T-cell (primary cell): Measurements from ENCODE around the gene PRX. TPM values are rescaled to one million over a fixed set of nuclear protein-coding genes. Genes with fewer than 3 reads are reported as not detected.

Experiments used
- ATAC-seq, 4 experiments: fragments of 200-7000 bp in 3 of 4; fragments of 150-1000 bp in 1 of 4; cut with Tn5 transposase; replicated peaks in 1 of 4; 1 replicate in 3 of 4; 2 replicates in 1 of 4; pipeline ENCODE4 v1.10.0; 2021; ENCODE audit warnings: moderate library complexity in 3 of 4, mild to moderate bottlenecking in 2 of 4, moderate number of reproducible peaks in 1 of 4
- CTCF ChIA-PET, 2 donors: fragments of 300-600 bp; sonication (Branson Sonifier 250); formaldehyde crosslinking; loops; one replicate each; lab custom pipeline; 2022; ENCODE audit warnings: antibody characterized with exemption in 2 of 2; lab: Charles Lee
- POLR2A ChIA-PET, 2 donors: fragments of 300-600 bp; sonication (Branson Sonifier 250); formaldehyde crosslinking; loops; one replicate each; lab custom pipeline; 2022; ENCODE audit warnings: antibody characterized with exemption in 2 of 2; lab: Charles Lee
- DNase-seq, 35 experiments: peaks; one replicate each; pipeline versions ENCODE4 v3.0.0 to v3.0.0-alpha.2; 2013 to 2023
- H3K27ac ChIP-seq: one replicate; pipeline ENCODE4 v1.5.1; 2013; ENCODE audit warnings: low read length
- H3K27me3 ChIP-seq, 2 experiments: replicated peaks in 1 of 2; 1 replicate in 1 of 2; 2 replicates in 1 of 2; pipeline versions ENCODE4 v1.6.1 to v1.7.0; 2013; ENCODE audit warnings: low read length in 1 of 2, mixed read lengths in 1 of 2; ENCODE audit not compliant: control insufficient read depth in 2 of 2, insufficient read depth in 2 of 2; ENCODE audit errors: extremely low read depth in 1 of 2
- H3K36me3 ChIP-seq, 2 donors: 1 replicate in 1 of 2; 2 replicates in 1 of 2; pipeline versions ENCODE4 v1.6.1 to v1.7.0; 2013; ENCODE audit warnings: low read length in 1 of 2; ENCODE audit not compliant: control insufficient read depth in 2 of 2, insufficient read depth in 1 of 2; ENCODE audit errors: extremely low read depth in 1 of 2
- H3K4me1 ChIP-seq, 2 experiments: 1 replicate in 1 of 2; 2 replicates in 1 of 2; pipeline versions ENCODE4 v1.6.1 to v1.7.0; 2013; ENCODE audit warnings: low read length in 2 of 2, mixed read lengths in 1 of 2; ENCODE audit not compliant: insufficient read depth in 2 of 2, control insufficient read depth in 1 of 2; ENCODE audit errors: extremely low read depth in 1 of 2
- H3K4me3 ChIP-seq, 2 donors: 1 replicate in 1 of 2; 2 replicates in 1 of 2; pipeline versions ENCODE4 v1.5.1 to v1.7.0; 2013; ENCODE audit warnings: mild to moderate bottlenecking in 2 of 2, low read length in 1 of 2, moderate library complexity in 1 of 2; ENCODE audit not compliant: control insufficient read depth in 1 of 2; ENCODE audit errors: extremely low read depth in 1 of 2
- H3K9me3 ChIP-seq: 2 replicates; pipeline ENCODE4 v1.7.0; 2013
- H3K27ac Mint-ChIP-seq, 2 donors: one replicate each; pipeline ENCODE4 v1.8.0; 2020 to 2021; ENCODE audit warnings: mild to moderate bottlenecking in 2 of 2, mixed read lengths in 2 of 2
- H3K27me3 Mint-ChIP-seq, 2 donors: one replicate each; pipeline ENCODE4 v1.8.0; 2021 to 2022; ENCODE audit warnings: mixed read lengths in 2 of 2
- H3K36me3 Mint-ChIP-seq: one replicate; pipeline ENCODE4 v1.8.0; 2021; ENCODE audit warnings: mixed read lengths
- H3K4me1 Mint-ChIP-seq, 3 donors: one replicate each; pipeline ENCODE4 v1.8.0; 2020 to 2022; ENCODE audit warnings: mixed read lengths in 3 of 3, mild to moderate bottlenecking in 1 of 3
- H3K4me3 Mint-ChIP-seq, 3 donors: one replicate each; pipeline ENCODE4 v1.8.0; 2020 to 2022; ENCODE audit warnings: mild to moderate bottlenecking in 3 of 3, mixed read lengths in 3 of 3, moderate library complexity in 3 of 3
- H3K9me3 Mint-ChIP-seq, 3 donors: one replicate each; pipeline ENCODE4 v1.8.0; 2020 to 2022; ENCODE audit warnings: mixed read lengths in 3 of 3
- WGBS: methylation state at CpG from one replicate; pipeline ENCODE4 v1.1.5; 2013; ENCODE audit warnings: missing lambda C conversion rate; ENCODE audit not compliant: insufficient coverage; 5-methylcytosine and 5-hydroxymethylcytosine counted together
- total RNA-seq, 35 experiments: library from RNA in 6 of 35; stranded (reverse) in 6 of 35; fragments of 120-200 nt in 1 of 35; gene quantifications; one replicate each; pipeline versions ENCODE4 v1.2.1 to v1.2.4 and lab custom pipeline; 2013 to 2026

PRX gene
- total RNA-seq, 5 donors from 2014 or later (not counting 1 experiment from before 2014, with no cell fraction given): 2.0 to 4.4 (median 2.8) TPM

GRCh38 chr19:40380199-40381037, 32.8 kb downstream of the PRX start:
- DNase-seq: no peak
- WGBS: 95% methylated on average over 33 of the region's 37 CpGs
- ChIA-PET CTCF (no interaction called here), POLR2A (no interaction called here)
- H3K27ac ChIP-seq: no peak overlapping the region
- H3K4me3 ChIP-seq: no peak overlapping the region
- no peak overlapping the region for H3K27ac Mint-ChIP-seq
- H3K9me3 ChIP-seq: no peaks in the 10 kb centered on the region
- H3K36me3 ChIP-seq: peaks cover 4 to 7% of the 10 kb centered on the region in 2 donors
- H3K27me3 ChIP-seq: no peaks in the 10 kb centered on the region
- H3K4me1 Mint-ChIP-seq: no peaks in the 10 kb centered on the region
- no peaks in the 10 kb centered on the region for H3K4me1 ChIP-seq
- H3K4me3 Mint-ChIP-seq: no peak overlapping the region
- H3K27me3 Mint-ChIP-seq: no peaks in the 10 kb centered on the region
- H3K9me3 Mint-ChIP-seq: no peaks in the 10 kb centered on the region
- H3K36me3 Mint-ChIP-seq: peaks cover 6% of the 10 kb centered on the region
- ATAC-seq: no peak

- no peaks in the 10 kb centered on the region for H3K9me3 ChIP-seq
- H3K27ac Mint-ChIP-seq: no peak overlapping the region
- no peaks in the 10 kb centered on the region for H3K27me3 Mint-ChIP-seq
- H3K27me3 ChIP-seq: no peaks in the 10 kb centered on the region
- CTCF ChIA-PET: no interaction called here
- H3K4me3 ChIP-seq: no peak overlapping the region
- whole genome bisulfite sequencing: 90% methylated on average over 9 of the region's 11 CpGs
- H3K27ac ChIP-seq: no peak overlapping the region
- H3K4me1 Mint-ChIP-seq: peaks cover 1 to 5% (median 4%) of the 10 kb centered on the region in 3 donors
- H3K4me1 ChIP-seq: peaks cover 0 to 5% of the 10 kb centered on the region in 2 experiments
- POLR2A ChIA-PET: no interaction called here
- ATAC-seq (no peak), DNase-seq (no peak)
- peaks cover 12% of the 10 kb centered on the region for H3K36me3 Mint-ChIP-seq
- H3K9me3 Mint-ChIP-seq: no peaks in the 10 kb centered on the region
- H3K36me3 ChIP-seq: peaks cover 4 to 8% of the 10 kb centered on the region in 2 donors
- H3K4me3 Mint-ChIP-seq: no peak overlapping the region
Measured at GRCh38 chr19:40379446-40380198, 33.6 kb downstream of the PRX start.

GRCh38 chr19:40378509-40378908, 34.7 kb downstream of the PRX start:
- CTCF ChIA-PET: no interaction called here
- Histone ChIP-seq H3K27ac (no peak overlapping the region), H3K36me3 (peaks cover 7 to 13% of the 10 kb centered on the region in 2 donors), H3K4me3 (no peak overlapping the region), H3K4me1 (peaks cover 0 to 8% of the 10 kb centered on the region in 2 experiments), H3K27me3 (no peaks in the 10 kb centered on the region), H3K9me3 (no peaks in the 10 kb centered on the region)
- no peak for ATAC-seq
- no peaks in the 10 kb centered on the region for H3K27me3 Mint-ChIP-seq
- WGBS: 90% methylated on average over 2 of the region's 2 CpGs
- no peak overlapping the region for H3K4me3 Mint-ChIP-seq
- no peak for DNase-seq
- peaks cover 17% of the 10 kb centered on the region for H3K36me3 Mint-ChIP-seq
- no peak overlapping the region for H3K27ac Mint-ChIP-seq
- no peaks in the 10 kb centered on the region for H3K9me3 Mint-ChIP-seq
- peaks cover 5 to 10% (median 9%) of the 10 kb centered on the region in 3 donors for H3K4me1 Mint-ChIP-seq
- POLR2A ChIA-PET: no interaction called here

GRCh38 chr19:40377876-40378385, 35.2 kb downstream of the PRX start:
- POLR2A ChIA-PET: no interaction called here
- H3K9me3 ChIP-seq: no peaks in the 10 kb centered on the region
- no peak overlapping the region for H3K4me3 ChIP-seq
- H3K4me1 Mint-ChIP-seq: peaks cover 5 to 10% (median 9%) of the 10 kb centered on the region in 3 donors
- H3K4me3 Mint-ChIP-seq: no peak overlapping the region
- no peak overlapping the region for H3K27ac Mint-ChIP-seq
- H3K9me3 Mint-ChIP-seq: no peaks in the 10 kb centered on the region
- ATAC-seq: no peak
- WGBS: 97% methylated on average over 17 of the region's 25 CpGs
- CTCF ChIA-PET: no interaction called here
- peaks cover 18% of the 10 kb centered on the region for H3K36me3 Mint-ChIP-seq
- H3K36me3 ChIP-seq: peaks cover 9 to 15% of the 10 kb centered on the region in 2 donors
- no peaks in the 10 kb centered on the region for H3K27me3 ChIP-seq
- no peak overlapping the region for H3K27ac ChIP-seq
- no peaks in the 10 kb centered on the region for H3K27me3 Mint-ChIP-seq
- no peak for DNase-seq
- peaks cover 0 to 8% of the 10 kb centered on the region in 2 experiments for H3K4me1 ChIP-seq

- no peak overlapping the region for H3K27ac ChIP-seq
- peaks cover 14 to 27% of the 10 kb centered on the region in 2 donors for H3K36me3 ChIP-seq
- ATAC-seq (no peak), DNase-seq (no peak)
- Mint-ChIP-seq H3K36me3 (peaks cover 21% of the 10 kb centered on the region), H3K27ac (no peak overlapping the region), H3K4me1 (peaks cover 5 to 10% (median 9%) of the 10 kb centered on the region in 3 donors), H3K4me3 (no peak overlapping the region), H3K27me3 (no peaks in the 10 kb centered on the region), H3K9me3 (no peaks in the 10 kb centered on the region)
- H3K4me1 ChIP-seq: peaks cover 0 to 8% of the 10 kb centered on the region in 2 experiments
- CTCF ChIA-PET: no interaction called here
- 96% methylated on average over 13 of the region's 17 CpGs for WGBS
- POLR2A ChIA-PET: no interaction called here
- no peak overlapping the region for H3K4me3 ChIP-seq
- no peaks in the 10 kb centered on the region for H3K27me3 ChIP-seq
- H3K9me3 ChIP-seq: no peaks in the 10 kb centered on the region
Measured at GRCh38 chr19:40376286-40376862, 36.8 kb downstream of the PRX start.

GRCh38 chr19:40374084-40374483, 39.1 kb downstream of the PRX start:
- H3K9me3 ChIP-seq: no peaks in the 10 kb centered on the region
- Mint-ChIP-seq H3K27ac (no peak overlapping the region), H3K27me3 (no peaks in the 10 kb centered on the region), H3K4me1 (peaks cover 5 to 10% (median 9%) of the 10 kb centered on the region in 3 donors), H3K9me3 (no peaks in the 10 kb centered on the region), H3K36me3 (peaks cover 33% of the 10 kb centered on the region), H3K4me3 (no peak overlapping the region)
- peaks cover 0 to 8% of the 10 kb centered on the region in 2 experiments for H3K4me1 ChIP-seq
- H3K27me3 ChIP-seq: no peaks in the 10 kb centered on the region
- 93% methylated on average over 7 of the region's 7 CpGs for WGBS
- H3K4me3 ChIP-seq: no peak overlapping the region
- no peak overlapping the region for H3K27ac ChIP-seq
- H3K36me3 ChIP-seq: peaks cover 17 to 39% of the 10 kb centered on the region in 2 donors
- ATAC-seq (no peak), DNase-seq (no peak)
- ChIA-PET POLR2A (no interaction called here), CTCF (no interaction called here)
